H1 (cell line): Measurements from ENCODE around the gene PRICKLE2. TPM values are rescaled to one million over a fixed set of nuclear protein-coding genes. Genes with fewer than 3 reads are reported as not detected.

Experiments
- polyA plus RNA-seq, 7 experiments: library from polyadenylated mRNA; depleted of rRNA in 3 of 7; stranded (reverse) in 5 of 7; unstranded in 2 of 7; fragments of >200 nt in 5 of 7; fragments of 200-250 nt in 2 of 7; gene quantifications; 1 replicate in 5 of 7; 2 replicates in 1 of 7; 4 replicates in 1 of 7; pipeline versions ENCODE4 v1.2.1 to v1.2.3, GENCODE V29; 2011 to 2013; ENCODE audit warnings: missing spikeins in 2 of 7, mixed read lengths in 2 of 7
- total RNA-seq: library from RNA; stranded (reverse); fragmentation: NEBNext Ultra II Directional; extraction: Animal tissue kit (Norgen Biotek cat#: 25700); gene quantifications from 2 replicates; pipeline ENCODE4 v1.2.1, GENCODE V29; 2021
- TF ChIP-seq, protein P1 (sequence below): fragments of 300-600 bp; sonication (generic); IDR thresholded peaks from 2 replicates; pipeline ENCODE4 v1.7.1; 2012; ENCODE audit warnings: low read length, moderate library complexity, mild to moderate bottlenecking, inconsistent platforms; ENCODE audit not compliant: insufficient replicate concordance

The PRICKLE2 gene
- total and polyA plus RNA-seq, 2 of the 8 experiments (the other 6 are each of a cell fraction or from before 2014, with no cell fraction given): 2.9 to 8.0 TPM

- TF ChIP-seq, protein P1, sequence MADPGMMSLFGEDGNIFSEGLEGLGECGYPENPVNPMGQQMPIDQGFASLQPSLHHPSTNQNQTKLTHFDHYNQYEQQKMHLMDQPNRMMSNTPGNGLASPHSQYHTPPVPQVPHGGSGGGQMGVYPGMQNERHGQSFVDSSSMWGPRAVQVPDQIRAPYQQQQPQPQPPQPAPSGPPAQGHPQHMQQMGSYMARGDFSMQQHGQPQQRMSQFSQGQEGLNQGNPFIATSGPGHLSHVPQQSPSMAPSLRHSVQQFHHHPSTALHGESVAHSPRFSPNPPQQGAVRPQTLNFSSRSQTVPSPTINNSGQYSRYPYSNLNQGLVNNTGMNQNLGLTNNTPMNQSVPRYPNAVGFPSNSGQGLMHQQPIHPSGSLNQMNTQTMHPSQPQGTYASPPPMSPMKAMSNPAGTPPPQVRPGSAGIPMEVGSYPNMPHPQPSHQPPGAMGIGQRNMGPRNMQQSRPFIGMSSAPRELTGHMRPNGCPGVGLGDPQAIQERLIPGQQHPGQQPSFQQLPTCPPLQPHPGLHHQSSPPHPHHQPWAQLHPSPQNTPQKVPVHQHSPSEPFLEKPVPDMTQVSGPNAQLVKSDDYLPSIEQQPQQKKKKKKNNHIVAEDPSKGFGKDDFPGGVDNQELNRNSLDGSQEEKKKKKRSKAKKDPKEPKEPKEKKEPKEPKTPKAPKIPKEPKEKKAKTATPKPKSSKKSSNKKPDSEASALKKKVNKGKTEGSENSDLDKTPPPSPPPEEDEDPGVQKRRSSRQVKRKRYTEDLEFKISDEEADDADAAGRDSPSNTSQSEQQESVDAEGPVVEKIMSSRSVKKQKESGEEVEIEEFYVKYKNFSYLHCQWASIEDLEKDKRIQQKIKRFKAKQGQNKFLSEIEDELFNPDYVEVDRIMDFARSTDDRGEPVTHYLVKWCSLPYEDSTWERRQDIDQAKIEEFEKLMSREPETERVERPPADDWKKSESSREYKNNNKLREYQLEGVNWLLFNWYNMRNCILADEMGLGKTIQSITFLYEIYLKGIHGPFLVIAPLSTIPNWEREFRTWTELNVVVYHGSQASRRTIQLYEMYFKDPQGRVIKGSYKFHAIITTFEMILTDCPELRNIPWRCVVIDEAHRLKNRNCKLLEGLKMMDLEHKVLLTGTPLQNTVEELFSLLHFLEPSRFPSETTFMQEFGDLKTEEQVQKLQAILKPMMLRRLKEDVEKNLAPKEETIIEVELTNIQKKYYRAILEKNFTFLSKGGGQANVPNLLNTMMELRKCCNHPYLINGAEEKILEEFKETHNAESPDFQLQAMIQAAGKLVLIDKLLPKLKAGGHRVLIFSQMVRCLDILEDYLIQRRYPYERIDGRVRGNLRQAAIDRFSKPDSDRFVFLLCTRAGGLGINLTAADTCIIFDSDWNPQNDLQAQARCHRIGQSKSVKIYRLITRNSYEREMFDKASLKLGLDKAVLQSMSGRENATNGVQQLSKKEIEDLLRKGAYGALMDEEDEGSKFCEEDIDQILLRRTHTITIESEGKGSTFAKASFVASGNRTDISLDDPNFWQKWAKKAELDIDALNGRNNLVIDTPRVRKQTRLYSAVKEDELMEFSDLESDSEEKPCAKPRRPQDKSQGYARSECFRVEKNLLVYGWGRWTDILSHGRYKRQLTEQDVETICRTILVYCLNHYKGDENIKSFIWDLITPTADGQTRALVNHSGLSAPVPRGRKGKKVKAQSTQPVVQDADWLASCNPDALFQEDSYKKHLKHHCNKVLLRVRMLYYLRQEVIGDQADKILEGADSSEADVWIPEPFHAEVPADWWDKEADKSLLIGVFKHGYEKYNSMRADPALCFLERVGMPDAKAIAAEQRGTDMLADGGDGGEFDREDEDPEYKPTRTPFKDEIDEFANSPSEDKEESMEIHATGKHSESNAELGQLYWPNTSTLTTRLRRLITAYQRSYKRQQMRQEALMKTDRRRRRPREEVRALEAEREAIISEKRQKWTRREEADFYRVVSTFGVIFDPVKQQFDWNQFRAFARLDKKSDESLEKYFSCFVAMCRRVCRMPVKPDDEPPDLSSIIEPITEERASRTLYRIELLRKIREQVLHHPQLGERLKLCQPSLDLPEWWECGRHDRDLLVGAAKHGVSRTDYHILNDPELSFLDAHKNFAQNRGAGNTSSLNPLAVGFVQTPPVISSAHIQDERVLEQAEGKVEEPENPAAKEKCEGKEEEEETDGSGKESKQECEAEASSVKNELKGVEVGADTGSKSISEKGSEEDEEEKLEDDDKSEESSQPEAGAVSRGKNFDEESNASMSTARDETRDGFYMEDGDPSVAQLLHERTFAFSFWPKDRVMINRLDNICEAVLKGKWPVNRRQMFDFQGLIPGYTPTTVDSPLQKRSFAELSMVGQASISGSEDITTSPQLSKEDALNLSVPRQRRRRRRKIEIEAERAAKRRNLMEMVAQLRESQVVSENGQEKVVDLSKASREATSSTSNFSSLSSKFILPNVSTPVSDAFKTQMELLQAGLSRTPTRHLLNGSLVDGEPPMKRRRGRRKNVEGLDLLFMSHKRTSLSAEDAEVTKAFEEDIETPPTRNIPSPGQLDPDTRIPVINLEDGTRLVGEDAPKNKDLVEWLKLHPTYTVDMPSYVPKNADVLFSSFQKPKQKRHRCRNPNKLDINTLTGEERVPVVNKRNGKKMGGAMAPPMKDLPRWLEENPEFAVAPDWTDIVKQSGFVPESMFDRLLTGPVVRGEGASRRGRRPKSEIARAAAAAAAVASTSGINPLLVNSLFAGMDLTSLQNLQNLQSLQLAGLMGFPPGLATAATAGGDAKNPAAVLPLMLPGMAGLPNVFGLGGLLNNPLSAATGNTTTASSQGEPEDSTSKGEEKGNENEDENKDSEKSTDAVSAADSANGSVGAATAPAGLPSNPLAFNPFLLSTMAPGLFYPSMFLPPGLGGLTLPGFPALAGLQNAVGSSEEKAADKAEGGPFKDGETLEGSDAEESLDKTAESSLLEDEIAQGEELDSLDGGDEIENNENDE: no peak
- TF ChIP-seq, all 59 proteins: peak for 0
Observed at GRCh38 chr3:64056606-64057180, 168.6 kb downstream of the PRICKLE2 start (continued).
